ENCODE results near the gene PIGQ. TPM values are rescaled to one million over a fixed set of nuclear protein-coding genes. Genes with fewer than 3 reads are reported as not detected.

PIGQ gene
- total and polyA plus RNA-seq, 2 donors: 11.8 to 39.0 TPM

GRCh38 chr16:563072-563644, 6.6 kb upstream of the PIGQ start:
- no peak for DNase-seq (ENCODE audit: extremely low spot score)
- Histone ChIP-seq H3K27ac (ENCODE audit: low read depth) (no peak overlapping the region), H3K4me1 (ENCODE audit: insufficient read depth) (peaks cover 4% of the 10 kb centered on the region), H3K36me3 (ENCODE audit: insufficient read depth) (no peaks in the 10 kb centered on the region), H3K4me3 (ENCODE audit: low read depth, low read length) (no peak overlapping the region)
- WGBS: 89% methylated on average over 30 of the region's 30 CpGs

- H3K4me3 ChIP-seq (ENCODE audit: low read depth, low read length): no peak overlapping the region
- H3K36me3 ChIP-seq (ENCODE audit: insufficient read depth): no peaks in the 10 kb centered on the region
- H3K4me1 ChIP-seq (ENCODE audit: insufficient read depth): peaks cover 5% of the 10 kb centered on the region
- 85% methylated on average over 42 of the region's 42 CpGs for WGBS
- no peak for DNase-seq (ENCODE audit: extremely low spot score)
- no peak overlapping the region for H3K27ac ChIP-seq (ENCODE audit: low read depth)
Observed at GRCh38 chr16:564690-565418, 4.9 kb upstream of the PIGQ start.

DNA sequence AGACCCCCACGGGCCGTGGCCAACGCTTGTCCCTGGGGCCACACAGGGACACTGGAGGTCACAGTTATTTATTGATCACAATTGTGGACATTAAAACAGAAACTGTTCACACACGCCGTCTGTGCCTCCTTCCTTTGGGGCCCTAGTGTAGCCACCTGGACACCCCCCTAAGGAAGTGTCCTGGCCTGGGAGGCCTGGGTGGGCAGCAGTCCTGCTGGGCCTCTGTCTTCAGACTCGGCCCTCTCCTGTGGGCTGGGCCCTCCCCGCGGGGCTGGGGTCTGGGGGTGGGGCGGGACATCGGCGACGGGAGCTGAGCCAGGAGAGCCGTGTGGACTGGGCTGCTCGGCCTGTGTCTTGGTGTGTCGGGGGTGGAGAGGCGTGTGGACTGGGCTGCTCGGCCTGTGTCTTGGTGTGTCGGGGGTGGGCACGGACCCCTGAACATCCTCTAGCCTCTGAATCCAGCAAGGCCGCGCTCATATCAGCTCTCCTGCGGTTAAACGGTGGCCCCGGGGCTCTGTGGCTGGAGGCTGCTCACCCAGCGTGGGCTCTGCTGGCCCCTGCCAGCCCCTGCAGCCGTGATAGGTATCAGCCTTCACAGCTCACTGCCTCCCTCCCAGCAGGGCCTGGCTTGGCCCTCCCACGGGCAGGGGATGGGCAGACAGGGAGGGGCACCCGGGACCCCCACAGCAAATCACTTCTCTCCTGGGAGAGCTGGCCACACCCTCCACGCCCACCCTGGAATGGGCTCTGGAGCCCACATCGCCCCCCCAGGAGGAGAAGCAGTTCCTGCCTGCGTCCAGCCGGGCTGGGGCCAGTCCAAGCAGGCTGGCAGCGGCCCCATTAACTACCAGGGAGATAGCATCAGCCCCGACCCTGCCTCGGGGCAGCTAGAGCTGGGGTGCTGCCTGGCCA, 4.1 kb upstream of the PIGQ start:
- 27% methylated on average over 35 of the region's 35 CpGs for WGBS
- H3K4me3 ChIP-seq (ENCODE audit: low read depth, low read length): no peak overlapping the region
- DNase-seq (ENCODE audit: extremely low spot score): no peak
- H3K36me3 ChIP-seq (ENCODE audit: insufficient read depth): no peaks in the 10 kb centered on the region
- no peak overlapping the region for H3K27ac ChIP-seq (ENCODE audit: low read depth)
- peaks cover 4% of the 10 kb centered on the region for H3K4me1 ChIP-seq (ENCODE audit: insufficient read depth)

GRCh38 chr16:566475-567372, 3.0 kb upstream of the PIGQ start, which contains the start of gene NHLRC4:
Gene NHLRC4, plus strand, starts transcription at chr16:567005. Its CDS starts 1,043 bp downstream, at chr16:568048.
- peak within 1 kb of the TSS; percentile 30 for H3K4me3 ChIP-seq (ENCODE audit: low read depth, low read length)
- DNase-seq (ENCODE audit: extremely low spot score): peak; percentile 32
- H3K36me3 ChIP-seq (ENCODE audit: insufficient read depth): no peaks in the 10 kb centered on the region
- 26% methylated on average over 26 of the region's 26 CpGs for WGBS
- H3K4me1 ChIP-seq (ENCODE audit: insufficient read depth): peaks cover 4% of the 10 kb centered on the region
- H3K27ac ChIP-seq (ENCODE audit: low read depth): peak within 1 kb of the TSS; percentile 43

- no peak for DNase-seq (ENCODE audit: extremely low spot score)
- H3K36me3 ChIP-seq (ENCODE audit: insufficient read depth): no peaks in the 10 kb centered on the region
- WGBS: 89% methylated on average over 35 of the region's 35 CpGs
- no peak overlapping the region for H3K4me3 ChIP-seq (ENCODE audit: low read depth, low read length)
- H3K27ac ChIP-seq (ENCODE audit: low read depth): no peak overlapping the region
- H3K4me1 ChIP-seq (ENCODE audit: insufficient read depth): peaks cover 4% of the 10 kb centered on the region
Observed at GRCh38 chr16:567373-568256, 2.2 kb upstream of the PIGQ start.

DNA sequence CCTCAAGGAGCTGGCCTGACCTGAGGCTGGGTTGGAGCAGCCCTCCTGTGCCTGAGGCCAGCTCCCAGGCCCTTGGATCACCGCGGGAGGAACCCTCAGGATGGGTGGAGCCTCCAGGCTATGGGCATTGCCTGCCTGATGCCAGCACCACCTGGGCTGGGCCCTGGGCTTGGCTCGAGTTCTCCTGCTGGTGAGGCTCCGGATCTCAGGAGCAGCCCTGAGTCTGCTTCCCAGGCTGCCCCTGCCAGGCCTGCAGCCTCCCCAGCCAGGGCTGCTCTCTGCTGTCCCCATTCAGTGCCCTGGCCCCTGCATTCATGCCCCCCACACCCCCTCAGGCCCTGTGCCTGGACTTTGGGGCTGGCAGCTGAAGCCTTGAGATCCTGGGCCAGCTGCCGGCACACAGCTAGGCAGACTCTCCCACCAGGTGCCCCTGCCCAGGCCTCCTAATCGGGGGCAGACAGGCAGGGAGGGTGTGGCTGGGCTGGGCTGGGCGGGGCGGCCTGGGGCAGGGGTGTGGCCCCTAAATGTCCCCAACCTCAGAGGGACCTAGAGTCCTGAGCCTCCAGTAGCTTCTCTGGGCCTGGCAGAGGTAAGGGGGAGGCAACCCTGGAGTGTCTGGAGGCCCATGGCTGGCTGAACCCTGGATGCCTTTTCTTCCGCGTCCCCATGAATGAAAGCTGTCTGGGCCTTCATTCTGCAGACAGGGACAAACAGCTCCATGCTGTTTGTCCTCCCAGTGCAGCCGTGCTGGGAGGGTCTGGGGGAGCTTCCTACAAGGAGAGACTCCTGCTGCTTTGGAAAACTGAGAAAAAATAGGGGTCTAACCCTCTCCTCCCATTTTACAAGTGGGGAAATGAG, 1.1 kb upstream of the PIGQ start:
- H3K4me3 ChIP-seq (ENCODE audit: low read depth, low read length): no peak overlapping the region
- H3K4me1 ChIP-seq (ENCODE audit: insufficient read depth): peaks cover 4% of the 10 kb centered on the region
- no peak overlapping the region for H3K27ac ChIP-seq (ENCODE audit: low read depth)
- DNase-seq (ENCODE audit: extremely low spot score): no peak
- H3K36me3 ChIP-seq (ENCODE audit: insufficient read depth): no peaks in the 10 kb centered on the region
- 69% methylated on average over 11 of the region's 11 CpGs for WGBS

DNA sequence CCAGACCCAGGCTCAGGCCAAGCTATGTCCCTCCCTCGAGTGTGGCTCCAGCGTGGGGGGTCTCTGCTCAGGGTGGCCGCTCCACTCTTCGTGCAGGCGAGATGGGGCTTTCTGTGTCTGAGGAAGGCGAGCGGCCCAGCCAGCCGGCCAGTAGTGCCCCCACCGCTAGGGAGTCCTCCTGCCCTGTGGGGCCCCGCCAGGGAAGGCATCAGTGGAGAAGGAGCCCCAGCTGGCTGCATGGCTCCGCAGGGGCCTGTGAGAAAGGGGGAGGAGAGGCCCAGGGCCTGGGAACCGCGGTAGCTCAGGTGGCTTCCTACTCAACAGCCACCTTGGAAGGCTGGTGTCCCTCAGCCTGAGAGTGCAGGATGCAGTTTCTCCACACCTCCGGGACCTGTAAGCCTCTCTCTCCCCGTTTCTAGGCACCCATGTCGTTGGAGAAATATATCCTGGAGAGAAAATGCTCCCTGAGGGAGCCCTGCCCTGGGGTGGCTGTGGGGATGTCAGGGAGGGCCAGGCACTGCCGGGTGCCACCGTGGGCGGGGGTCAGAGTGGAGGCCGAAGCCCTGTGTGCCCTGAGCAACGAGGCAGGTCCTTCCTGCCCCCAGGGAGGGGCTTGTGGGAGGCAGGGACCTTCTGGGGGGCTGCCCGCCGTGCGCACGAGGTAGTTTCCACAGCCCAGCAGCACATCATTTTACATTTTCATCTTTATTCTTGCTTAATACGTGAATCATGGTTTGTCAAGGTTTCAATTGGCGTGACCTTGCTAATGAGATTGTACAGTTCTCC, 3.3 kb downstream of the PIGQ start:
- Histone ChIP-seq H3K4me1 (ENCODE audit: insufficient read depth) (peaks cover 2% of the 10 kb centered on the region), H3K36me3 (ENCODE audit: insufficient read depth) (no peaks in the 10 kb centered on the region), H3K4me3 (ENCODE audit: low read depth, low read length) (no peak overlapping the region), H3K27ac (ENCODE audit: low read depth) (no peak overlapping the region)
- WGBS: 88% methylated on average over 27 of the region's 27 CpGs
- DNase-seq (ENCODE audit: extremely low spot score): no peak

DNA sequence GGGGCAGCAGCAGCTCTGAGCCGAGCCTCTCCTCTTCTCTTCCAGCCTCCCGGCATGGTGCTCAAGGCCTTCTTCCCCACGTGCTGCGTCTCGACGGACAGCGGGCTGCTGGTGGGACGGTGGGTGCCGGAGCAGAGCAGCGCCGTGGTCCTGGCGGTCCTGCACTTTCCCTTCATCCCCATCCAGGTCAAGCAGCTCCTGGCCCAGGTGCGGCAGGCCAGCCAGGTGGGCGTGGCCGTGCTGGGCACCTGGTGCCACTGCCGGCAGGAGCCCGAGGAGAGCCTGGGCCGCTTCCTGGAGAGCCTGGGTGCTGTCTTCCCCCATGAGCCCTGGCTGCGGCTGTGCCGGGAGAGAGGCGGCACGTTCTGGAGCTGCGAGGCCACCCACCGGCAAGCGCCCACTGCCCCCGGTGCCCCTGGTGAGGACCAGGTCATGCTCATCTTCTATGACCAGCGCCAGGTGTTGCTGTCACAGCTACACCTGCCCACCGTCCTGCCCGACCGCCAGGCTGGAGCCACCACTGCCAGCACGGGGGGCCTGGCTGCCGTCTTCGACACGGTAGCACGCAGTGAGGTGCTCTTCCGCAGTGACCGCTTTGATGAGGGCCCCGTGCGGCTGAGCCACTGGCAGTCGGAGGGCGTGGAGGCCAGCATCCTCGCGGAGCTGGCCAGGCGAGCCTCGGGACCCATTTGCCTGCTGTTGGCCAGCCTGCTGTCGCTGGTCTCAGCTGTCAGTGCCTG, 4.4 kb downstream of the PIGQ start:
- no peaks in the 10 kb centered on the region for H3K4me1 ChIP-seq (ENCODE audit: insufficient read depth)
- H3K36me3 ChIP-seq (ENCODE audit: insufficient read depth): no peaks in the 10 kb centered on the region
- DNase-seq (ENCODE audit: extremely low spot score): no peak
- WGBS: 95% methylated on average over 46 of the region's 46 CpGs
- H3K4me3 ChIP-seq (ENCODE audit: low read depth, low read length): no peak overlapping the region
- no peak overlapping the region for H3K27ac ChIP-seq (ENCODE audit: low read depth)

- 92% methylated on average over 36 of the region's 36 CpGs for WGBS
- Histone ChIP-seq H3K4me3 (ENCODE audit: low read depth, low read length) (no peak overlapping the region), H3K36me3 (ENCODE audit: insufficient read depth) (no peaks in the 10 kb centered on the region), H3K27ac (ENCODE audit: low read depth) (no peak overlapping the region), H3K4me1 (ENCODE audit: insufficient read depth) (no peaks in the 10 kb centered on the region)
- DNase-seq (ENCODE audit: extremely low spot score): no peak
Observed at GRCh38 chr16:575354-576196, 5.8 kb downstream of the PIGQ start.

GRCh38 chr16:576197-576822, 6.5 kb downstream of the PIGQ start:
- Histone ChIP-seq H3K27ac (ENCODE audit: low read depth) (no peak overlapping the region), H3K36me3 (ENCODE audit: insufficient read depth) (no peaks in the 10 kb centered on the region), H3K4me1 (ENCODE audit: insufficient read depth) (no peaks in the 10 kb centered on the region), H3K4me3 (ENCODE audit: low read depth, low read length) (no peak overlapping the region)
- 78% methylated on average over 21 of the region's 21 CpGs for WGBS
- DNase-seq (ENCODE audit: extremely low spot score): no peak

Data from urinary bladder (tissue), 4 donors.